ENCODE data around the gene OXSR1.
"Not testable (repeated sequence)": the region's sequence is repeated elsewhere in the genome, so short reads cannot be mapped to it uniquely, and the experiment has no call there.

Gene OXSR1

DNA sequence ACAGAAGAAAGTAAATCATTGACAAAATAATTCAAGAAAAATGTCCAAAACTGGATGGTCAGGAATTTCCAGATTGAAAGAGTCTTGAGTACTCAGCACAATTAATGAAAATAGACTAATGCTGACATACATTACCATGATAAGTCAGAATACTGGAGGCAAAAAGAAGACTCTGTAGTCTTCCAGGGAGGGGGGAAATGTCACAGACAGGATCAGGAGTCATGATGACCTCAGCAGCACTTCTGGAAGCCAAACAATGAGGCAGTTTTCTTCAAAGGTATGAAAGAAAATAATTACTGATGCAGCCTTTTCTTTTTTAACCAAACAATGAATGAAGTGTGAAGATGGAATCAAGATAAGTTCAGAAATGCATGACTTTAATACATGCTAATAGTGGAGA, 70.1 kb downstream of the OXSR1 start:
- no peak for DNase-seq

DNA sequence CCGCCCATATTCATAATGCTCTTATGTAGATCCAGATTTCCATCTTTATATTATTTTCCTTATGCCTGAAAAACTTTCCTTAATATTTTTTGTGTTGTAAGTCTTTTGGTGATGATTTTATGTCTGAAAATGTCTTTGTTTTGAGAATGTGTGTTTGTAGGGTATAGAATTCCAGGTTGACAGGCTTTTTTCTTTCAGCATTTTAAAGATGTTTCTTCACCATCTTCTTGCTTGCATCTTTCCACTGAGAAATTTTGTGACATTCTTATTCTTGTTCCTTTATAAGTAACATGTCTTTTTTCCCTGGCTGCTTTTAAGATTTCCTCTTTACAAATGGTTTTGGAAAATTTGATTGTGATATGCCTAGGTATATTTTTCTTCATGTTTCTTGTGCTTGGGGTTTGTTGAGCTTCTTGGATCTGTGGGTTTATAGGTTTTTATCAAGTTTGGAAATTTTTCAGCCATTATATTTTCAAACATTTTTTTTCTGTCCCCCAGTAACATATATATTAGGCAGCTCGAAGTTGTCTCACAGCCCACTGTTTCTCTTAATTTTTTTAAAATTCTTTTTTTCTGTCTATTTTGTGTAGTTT, 73.2 kb downstream of the OXSR1 start:
- DNase-seq = no peak

DNA sequence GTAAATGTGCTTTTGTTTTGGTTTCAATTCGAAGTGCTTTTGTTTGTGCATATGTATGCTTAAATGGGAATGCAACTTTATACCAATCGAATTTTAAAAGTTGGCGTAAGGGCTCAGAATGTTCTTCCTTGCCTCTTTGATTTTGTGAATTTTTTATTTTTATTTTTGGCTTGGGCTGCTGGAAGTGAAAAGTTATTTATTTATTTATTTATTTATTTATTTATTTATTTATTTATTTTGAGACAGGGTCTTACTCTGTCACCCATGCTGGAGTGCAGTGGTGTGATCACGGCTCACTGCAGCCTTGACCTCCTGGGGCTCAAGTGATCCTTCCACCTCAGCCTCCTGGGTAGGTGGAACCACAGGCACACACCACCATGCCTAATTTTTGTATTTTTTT, 77.5 kb downstream of the OXSR1 start:
- not testable (repeated sequence) for DNase-seq

DNA sequence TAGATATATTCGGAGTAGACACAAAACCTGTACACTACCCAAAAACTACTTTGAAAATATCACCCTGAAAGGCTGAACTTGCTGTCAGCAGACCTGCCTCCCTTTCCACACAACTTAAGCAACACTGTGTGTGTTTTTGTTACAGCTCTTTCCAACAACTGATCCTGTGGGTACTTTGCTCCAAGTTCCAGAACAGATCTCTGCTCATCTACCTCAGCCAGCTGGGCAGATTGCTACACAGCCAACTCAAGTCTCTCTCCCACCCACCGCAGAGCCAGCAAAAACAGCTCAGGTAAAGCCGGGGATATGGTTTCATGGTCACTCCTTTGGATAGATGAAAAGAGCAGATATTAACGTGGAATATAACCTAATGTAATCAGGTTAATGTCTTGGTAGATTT, 80.6 kb downstream of the OXSR1 start:
- DNase-seq = no peak

DNA sequence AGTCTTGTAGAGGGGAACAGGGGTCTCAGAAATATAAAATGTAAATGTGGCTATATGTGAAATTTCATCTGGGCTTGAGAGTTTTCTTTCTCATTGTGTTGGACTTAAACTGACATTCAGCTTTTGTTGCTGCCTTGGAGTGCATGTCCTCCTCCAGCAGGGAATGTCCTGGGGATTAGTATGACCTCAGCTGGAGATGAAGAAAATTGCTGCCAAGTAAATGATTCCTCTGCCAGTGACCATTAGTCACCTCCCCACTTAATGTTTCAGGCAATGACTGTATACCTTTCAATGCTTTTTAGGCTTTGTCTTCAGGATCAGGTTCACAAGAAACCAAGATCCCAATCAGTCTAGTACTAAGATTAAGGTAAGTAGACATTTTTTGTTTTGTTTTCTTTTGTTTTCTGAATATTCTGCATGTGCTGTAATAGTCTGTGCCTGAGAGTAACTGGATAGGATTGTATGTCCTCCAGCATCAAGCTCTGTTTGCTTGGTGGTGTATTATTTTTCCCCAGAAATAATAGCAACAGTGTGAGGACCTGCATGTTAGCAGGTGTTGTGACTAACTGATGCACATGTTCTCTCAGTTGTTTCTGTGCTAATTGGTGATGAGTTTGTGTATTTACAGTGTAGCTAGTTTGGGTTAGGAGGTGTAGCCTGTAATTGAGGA, 82.2 kb downstream of the OXSR1 start:
- no peak for DNase-seq

DNA sequence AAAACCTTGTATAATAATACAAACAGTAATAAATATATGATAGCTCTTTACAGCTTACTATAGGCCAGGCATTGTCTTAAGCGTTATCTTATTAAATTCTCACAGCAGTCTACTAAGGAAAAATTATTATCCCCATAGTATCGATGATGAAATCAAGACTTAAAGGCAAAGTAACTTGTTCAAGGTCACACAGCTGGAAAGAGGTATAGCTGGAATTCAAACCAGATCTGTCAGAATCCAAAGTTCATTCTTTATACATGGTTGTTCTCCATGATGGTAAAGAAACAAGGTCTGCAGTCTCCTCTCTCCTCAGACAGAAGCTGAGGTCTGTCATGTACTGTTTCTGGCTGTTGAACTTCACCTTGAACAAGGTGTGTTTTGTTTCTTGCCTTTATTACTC, 84.9 kb downstream of the OXSR1 start:
- no peak for DNase-seq

DNA sequence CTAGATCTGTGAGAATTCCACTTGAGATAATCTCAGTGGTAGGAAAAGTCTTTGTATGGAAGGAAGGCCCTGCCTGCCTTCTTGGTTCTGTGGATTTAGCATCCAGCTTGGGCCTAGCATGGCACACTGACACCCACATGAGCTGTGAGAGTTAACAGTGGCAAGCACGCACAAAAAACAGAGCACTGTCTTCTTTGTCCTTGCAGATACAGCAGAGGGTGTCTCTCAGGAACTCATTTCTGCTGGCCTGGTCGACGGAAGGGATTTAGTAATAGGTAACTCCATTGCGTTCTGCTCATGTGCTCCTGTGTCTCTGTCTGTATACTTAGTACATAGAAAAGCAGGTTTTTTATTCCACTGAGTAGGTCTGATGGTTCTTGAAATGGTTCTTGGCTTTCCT, 85.9 kb downstream of the OXSR1 start:
- no peak for DNase-seq

DNA sequence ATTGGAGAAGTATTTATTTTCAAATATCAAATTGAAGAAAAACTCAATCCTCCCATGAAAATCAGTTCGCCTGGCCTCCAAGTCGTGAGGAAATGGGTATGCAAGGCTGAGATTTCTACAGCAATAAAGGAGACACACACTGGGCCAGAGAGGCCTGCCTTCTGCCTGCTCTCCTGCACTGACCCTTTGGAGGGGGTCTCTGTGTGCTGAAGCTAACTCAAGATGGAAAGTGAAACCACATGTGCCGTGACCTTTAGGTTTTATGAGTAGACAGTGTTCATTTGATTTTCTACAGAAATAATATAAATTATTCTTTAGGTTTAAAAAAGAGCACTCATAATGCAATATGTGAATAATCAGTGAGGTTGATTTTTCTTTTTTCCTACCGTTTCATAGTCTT, 88.4 kb downstream of the OXSR1 start:
- DNase-seq = no peak

DNA sequence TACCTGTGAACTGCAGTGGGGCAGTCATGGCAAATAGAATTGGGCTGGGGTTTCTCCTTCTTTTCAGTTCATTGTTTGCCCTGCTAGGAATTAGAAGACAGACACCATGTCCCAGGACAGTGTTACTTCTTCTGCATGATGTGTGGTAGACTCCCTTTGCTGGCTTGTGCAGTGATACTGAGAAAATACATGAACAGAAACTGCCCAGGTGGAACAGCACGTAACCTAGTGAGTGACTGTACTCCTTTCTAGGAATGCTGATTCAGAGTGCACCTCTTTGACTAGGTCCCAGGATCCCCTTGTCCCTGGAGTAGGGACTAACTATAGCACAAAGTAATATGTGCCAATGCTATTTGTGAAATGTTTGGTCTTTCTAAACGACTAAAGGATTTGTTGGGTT, 89.5 kb downstream of the OXSR1 start:
- no peak for DNase-seq

DNA sequence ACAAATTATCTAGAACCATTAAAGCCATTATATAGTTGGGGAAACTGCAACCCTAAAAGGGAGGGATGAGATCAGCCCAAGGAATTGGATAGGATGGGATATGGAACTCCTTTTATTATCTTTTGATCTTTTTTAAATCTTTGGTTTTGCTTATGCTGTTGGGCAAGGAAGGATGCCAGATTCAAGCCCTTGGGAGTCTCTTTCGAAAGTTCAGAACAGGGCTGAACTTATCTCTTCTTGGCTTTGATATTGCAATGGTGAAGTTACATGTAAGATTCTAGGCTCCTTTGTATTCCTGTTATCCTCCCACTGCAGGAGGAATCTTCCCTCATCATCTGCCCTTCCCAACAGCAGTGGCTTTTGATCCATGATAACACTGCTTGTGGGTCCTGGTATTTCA, 90.3 kb downstream of the OXSR1 start:
- DNase-seq = no peak

DNA sequence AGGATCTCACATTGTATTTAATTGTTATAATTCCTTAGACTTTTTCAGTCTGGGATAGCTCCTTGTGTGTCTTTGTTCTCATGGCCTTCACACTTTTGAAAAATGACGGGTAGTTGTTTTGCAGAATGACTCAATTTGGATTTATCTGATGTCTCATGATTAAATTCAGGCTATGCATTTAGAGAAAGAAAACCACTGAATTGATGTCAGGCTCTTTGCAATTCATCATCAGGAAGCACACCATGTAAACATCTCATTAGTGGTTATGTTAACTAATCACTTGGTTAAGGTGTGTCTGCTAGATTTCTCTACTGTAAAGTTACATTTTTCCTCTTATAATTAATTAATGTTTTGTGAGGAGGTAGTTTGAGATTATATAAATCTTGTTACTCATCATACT, 92.2 kb downstream of the OXSR1 start:
- DNase-seq = no peak

DNA sequence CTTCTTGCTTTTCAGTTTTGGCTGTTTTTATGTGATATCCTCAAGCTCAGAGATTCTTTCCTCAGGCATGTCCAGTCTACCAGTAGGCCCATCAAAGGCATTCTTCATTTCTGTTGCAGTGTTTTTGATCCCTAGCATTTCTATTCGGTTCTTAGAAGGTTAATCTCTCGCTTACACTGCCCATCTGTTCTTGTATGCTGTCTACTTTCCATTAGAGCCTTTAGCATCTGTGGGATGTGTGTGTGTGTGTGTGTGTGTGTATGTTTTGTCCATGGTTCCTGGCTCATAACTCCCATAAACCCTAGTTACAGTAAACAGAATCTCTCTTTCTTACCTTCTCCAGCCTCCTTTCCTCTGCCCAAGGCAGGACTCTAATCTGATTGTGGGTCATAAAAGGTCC, 95.1 kb downstream of the OXSR1 start:
- DNase-seq = no peak

DNA sequence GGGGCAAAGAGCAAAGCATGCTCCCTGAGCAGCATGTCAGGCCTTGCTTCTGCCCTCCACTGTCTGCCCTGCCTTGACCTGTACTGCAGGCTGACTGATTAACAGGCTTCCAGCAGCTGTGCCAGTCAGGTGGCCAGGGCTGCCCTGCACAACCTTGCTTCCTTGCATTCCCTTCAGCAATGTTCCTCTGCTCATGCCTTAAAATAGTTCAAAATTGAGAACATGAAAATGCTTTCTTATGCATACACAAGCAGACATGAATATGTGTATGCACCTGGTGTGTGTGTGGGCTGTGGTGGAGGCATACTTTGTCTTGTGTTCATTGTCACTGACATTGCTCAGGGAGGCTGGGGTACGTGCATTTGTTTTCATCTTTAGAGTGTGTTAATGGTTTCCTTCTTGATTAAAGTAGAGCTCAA, 99.0 kb downstream of the OXSR1 start:
- no peak for DNase-seq

DNA sequence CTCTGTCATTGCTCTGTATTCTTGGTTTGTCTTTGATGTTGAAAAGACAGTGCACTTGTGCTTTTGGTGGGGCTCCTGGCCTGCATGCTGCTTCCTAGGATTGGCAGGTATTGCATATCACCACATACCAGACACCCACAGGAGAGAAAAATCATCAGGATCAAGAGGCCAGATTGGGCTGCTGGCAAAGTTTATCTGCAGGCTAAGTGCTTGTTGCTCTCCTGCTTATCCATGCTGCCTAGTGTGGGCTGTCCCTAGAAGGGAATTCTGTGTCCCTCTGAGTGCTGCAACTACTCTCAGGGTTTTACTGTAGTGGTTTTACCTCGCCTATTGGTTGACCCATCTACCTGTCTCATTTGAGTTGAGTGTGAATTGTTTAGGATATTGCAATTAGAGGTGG, 99.4 kb downstream of the OXSR1 start:
- DNase-seq = no peak

DNA sequence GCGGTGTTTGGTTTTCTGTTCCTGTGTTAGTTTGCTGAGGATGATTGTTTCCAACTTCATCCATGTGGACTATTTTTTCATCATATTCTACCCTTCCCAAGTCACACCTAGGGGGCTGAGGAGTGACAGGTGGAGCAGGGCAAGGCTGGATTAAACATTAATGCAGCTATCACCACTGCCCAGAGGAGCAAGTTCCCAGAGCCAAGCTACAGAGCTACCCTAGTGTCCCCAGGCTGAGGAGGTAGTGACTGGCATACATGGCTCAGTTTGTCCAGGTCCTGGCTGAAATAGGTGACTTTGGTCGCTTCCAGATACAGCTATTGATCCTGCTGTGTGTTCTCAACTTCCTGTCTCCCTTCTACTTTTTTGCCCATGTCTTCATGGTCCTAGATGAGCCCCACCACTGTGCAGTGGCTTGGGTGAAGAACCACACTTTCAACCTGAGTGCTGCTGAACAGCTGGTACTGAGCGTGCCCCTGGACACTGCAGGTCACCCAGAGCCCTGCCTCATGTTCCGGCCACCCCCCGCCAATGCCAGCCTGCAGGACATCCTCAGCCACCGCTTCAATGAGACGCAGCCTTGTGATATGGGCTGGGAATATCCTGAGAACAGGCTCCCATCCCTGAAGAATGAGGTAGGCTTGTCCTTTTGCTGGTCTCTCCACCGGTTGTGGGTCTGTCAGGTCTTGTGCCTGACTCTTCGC, 100.4 kb downstream of the OXSR1 start, which contains the start of gene SLC22A13:
Gene SLC22A13 (plus strand): TSS at position 209 of the 704 bp plus-strand sequence. CDS start 49 bp downstream, at position 258.
- no peak for DNase-seq

DNA sequence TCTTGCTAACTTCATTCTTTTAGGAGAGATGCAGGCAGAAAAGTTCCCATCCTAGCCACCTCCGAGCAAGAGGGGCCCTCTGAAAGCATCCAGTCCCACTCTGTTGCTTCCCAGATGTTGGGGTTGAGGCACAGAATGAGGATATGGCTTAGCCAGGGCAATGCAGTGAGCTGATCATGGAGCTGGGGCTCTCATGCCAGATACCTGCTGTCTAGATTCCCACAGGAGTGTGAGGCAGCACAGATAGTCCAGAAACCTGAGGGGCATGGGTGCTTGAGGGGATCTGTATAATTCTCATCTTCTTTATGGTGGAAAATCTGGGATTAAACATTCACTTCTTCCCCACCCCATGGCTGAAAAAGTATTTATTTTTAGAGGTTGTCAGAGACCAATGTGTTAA, 101.5 kb downstream of the OXSR1 start:
- no peak for DNase-seq

DNA sequence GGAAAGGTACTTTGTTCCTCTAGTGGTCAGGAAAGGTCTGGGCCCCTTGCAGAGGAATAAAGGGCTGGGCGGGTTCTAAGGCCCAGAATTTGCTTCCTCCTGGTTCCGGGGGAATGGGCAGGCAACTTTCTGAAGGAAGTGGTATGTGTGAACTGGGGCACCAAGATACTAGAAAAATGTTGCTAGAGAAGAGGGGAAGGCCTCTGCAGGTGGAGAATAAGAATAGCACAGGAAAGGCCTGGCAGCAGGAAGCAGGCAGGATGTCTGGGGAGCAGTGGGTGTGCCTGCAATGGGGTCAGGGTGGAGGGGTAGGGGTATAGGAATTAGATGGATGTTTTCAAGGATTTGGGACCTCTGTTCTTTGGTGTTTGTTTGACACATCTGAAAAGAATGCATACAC, 102.3 kb downstream of the OXSR1 start:
- no peak for DNase-seq

DNA sequence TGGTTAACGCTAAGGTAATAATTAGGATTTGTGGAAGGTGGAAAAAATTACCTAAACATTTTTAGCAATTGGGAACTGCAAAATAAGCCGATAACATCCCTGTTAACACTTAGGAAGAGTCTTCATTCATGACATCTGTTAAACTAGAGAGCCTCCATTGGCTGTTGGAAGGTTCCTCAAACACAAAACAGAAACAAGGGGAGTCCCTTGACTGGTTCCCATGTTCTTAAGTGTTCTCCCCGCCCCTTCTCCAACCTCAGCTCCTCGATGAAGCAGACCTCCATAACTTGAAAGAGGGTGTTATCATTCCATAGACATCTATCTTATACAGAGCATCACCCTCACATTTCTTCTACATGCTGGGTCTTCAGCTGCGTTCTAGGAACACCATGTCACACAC, 102.8 kb downstream of the OXSR1 start:
- no peak for DNase-seq

DNA sequence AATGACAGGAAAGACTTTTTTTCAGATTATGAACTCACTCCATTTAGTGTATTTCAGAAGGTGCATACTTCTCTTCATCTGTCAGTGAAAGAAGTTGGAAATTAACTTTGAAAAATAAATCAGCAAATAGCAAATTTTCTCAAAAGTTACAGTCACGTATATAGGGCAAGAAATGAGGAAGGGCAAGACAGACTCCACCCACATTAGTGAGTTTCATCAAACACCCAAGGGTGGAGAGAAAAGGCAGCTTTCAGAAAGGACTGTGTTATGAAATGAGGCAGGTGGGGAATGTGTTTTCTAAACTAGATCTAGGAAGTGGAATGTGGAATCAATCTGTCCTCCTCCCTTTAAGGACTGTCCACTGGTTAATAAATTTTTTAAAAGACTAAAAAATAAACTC, 103.2 kb downstream of the OXSR1 start:
- DNase-seq = no peak

DNA sequence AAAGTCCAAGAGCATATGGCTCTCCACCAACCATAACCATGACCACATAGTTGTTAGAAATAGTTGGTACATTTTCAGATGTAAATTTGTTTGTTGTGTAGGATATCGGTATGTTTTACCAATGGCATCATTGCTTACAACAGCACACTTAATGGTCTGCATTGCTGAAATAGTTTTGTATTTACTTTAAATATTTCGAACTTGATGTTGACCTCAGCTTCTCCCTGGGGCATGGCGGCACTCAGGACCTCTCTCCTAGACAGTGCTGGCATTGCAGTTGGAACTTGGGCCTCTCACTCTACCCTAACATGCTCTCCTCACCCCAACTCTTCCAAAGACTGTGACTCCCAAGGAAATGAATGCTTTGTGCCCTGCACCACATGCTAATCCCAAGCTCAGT, 105.3 kb downstream of the OXSR1 start:
- DNase-seq = no peak

DNA sequence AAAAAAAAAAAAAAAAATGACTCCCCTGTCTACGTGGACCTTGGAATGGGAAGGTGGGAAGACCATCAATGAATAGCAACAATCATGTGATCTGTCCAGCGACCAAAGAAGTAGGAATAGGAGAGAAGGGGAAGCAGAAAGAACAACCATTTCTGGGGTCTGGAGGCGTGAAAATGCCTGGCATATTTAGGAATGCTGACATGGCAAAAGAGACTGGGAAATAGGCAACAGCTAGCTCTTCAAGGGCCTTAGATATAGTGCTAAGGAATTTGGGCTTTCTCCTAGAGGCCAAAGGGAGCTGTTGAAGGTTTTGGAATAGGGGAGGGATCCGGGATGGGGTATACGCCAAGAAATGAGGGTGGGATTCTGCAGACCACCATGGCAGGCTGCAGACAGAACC, 106.2 kb downstream of the OXSR1 start:
- DNase-seq = no peak

DNA sequence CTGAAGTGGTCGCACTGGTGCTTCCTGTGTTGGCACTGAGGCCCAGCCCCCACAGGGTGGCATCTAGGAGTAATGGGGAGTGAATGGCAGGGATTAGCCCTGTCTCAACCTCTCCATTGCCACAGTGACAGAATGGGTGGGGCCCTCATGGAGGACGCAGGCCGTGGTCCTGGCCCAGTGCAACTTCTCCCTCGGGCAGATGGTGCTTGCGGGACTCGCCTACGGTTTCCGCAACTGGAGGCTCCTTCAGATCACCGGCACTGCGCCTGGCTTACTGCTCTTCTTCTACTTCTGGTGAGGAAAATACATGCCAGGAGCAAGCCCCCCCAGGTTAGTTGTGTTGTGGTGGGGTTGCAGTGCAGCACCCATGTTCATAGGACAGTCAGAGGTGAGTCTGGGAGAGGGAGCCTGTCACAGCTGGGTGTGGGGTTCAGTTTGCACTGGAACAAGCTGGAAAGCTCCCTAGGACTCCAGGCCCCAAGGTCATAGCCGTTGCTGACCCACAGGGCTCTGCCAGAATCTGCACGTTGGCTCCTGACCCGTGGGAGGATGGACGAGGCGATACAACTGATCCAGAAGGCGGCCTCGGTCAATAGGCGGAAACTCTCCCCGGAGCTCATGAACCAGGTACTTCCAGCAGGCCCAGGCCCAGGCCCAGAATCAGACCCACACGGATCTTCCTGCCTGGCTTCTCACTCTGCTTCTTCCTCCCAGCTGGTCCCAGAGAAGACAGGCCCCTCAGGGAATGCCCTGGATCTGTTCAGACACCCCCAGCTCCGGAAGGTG, 109.7 kb downstream of the OXSR1 start:
- no peak for DNase-seq

DNA sequence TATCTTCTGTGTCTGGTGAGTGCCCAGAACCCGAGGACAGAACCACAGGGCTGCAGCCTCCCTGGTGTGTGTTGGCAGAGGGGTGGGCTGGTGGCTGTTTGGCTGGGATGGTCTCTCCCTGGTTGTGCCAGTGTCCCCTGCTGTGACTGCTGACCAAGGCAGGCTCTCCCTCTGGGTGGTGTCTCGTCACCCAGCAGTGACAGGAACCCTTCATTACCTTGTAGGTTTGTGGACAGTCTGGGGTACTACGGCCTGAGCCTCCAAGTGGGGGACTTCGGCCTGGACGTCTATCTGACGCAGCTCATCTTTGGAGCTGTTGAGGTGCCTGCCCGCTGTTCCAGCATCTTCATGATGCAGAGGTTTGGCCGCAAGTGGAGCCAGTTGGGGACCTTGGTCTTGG, 110.3 kb downstream of the OXSR1 start:
- no peak for DNase-seq
